NCI-H1436 (cell line): ENCODE results near the gene ARID3B.
"Not testable (repeated sequence)": the region's sequence is repeated elsewhere in the genome, so short reads cannot be mapped to it uniquely, and the experiment has no call there.

ENCODE experiments used
- DNase-seq: peaks from one replicate; lab custom pipeline; 2025; lab: John Stamatoyannopoulos, UW

The ARID3B gene

GRCh38 chr15:74621546-74621920 is 80.5 kb downstream of the ARID3B start:
- no peak for DNase-seq

DNA sequence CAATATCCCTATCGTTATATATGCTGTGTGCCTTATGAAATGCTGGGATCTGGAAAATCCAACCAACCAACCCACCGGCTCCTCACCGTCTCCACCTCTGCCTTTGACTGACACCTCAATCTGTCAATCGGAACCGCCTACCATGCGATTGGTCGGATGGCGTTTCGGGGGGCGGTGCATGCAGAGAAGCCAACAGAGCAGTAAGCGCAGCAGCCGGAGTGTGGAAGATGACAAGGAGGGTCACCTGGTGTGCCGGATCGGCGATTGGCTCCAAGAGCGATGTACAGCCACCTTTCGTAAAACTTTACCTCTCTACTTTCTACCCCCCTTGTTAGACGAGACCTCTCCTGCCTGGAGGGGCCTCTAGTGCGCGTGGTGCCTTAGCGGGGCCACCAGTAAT is 80.9 kb downstream of the ARID3B start:
- no peak for DNase-seq

GRCh38 chr15:74622758-74623157 is 81.7 kb downstream of the ARID3B start:
- DNase-seq, result no peak

DNA sequence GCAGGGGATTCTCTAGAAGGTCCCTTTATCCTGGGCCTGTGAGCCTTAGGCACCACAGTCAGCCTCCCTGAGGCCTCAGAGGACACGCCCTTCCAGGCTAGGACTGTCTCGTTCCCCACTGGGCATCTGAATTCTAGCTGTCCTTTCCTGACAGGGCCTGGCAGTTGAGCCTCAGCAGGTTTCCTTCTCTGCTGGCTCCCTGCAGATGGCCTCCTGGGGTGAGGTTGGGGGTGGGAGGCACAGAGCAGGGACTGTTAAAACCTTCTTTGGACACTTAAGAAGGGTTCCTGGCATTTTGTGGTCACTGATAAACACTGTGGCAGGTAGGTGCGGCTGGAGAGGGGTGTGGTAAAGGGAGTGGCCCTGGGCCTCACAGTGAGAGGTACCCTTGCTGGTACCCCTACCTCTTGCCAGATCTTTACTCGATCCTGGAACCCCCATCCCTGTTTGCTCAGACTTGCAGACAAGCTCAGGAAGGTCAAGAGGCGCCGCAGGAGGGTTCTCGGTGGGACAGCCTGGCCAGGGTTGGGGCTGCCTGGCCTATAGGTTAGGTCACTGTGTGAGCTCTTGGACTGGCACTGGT is 83.1 kb downstream of the ARID3B start:
- DNase-seq, result no peak

DNA sequence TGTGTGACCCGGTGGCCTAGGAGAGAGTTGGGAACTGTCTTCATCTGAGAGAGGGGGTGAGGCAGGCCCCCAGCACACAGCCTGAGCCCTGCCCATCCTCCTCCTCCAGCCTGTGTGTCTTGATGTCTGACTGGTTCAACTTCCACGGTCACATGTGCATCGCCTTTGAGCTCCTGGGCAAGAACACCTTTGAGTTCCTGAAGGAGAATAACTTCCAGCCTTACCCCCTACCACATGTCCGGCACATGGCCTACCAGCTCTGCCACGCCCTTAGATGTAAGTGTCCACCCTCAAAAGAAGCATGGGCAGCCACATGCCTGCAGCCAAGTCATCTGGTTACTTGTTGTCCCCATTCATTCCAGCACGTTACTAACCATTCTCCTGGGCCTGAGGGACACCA is 84.7 kb downstream of the ARID3B start:
- DNase-seq, result no peak

GRCh38 chr15:74626336-74626735 is 85.3 kb downstream of the ARID3B start:
- no peak for DNase-seq

DNA sequence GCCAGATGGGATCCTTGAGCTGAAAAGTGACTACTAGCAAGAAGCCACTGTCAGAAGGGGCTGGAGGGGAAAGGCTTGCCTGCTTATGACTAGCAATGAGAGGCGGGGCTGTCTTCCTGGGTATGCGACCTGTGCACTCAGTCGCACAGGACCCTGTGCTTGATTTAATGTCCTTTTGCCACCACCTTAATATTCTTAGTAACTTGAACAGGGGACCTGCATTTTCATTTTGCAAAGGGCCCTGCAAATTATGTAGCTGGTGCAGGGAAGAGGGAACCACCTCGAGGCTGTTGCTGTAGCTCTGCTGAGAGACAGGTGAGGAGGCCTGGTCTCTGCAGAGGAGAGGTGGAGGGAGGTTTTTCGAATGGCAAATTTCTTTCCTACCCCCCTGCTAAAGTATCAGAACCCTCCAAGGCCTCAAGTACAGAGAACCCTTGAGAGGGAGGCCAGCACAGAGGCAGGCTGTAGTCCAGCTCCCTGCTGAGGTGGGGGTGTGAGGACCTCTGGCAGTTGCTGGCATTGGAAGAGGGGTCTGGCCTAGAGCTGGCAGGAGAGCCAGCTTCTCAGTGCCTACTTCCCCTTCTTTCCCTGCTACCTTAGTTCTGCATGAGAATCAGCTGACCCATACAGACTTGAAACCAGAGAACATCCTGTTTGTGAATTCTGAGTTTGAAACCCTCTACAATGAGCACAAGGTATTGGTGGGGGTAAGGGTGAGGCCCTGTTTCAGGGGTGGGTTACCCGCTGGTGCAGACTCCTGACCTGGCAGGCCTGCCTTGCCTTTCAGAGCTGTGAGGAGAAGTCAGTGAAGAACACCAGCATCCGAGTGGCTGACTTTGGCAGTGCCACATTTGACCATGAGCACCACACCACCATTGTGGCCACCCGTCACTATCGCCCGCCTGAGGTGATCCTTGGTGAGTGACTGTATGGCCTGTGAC is 86.0 kb downstream of the ARID3B start:
- DNase-seq, result no peak

DNA sequence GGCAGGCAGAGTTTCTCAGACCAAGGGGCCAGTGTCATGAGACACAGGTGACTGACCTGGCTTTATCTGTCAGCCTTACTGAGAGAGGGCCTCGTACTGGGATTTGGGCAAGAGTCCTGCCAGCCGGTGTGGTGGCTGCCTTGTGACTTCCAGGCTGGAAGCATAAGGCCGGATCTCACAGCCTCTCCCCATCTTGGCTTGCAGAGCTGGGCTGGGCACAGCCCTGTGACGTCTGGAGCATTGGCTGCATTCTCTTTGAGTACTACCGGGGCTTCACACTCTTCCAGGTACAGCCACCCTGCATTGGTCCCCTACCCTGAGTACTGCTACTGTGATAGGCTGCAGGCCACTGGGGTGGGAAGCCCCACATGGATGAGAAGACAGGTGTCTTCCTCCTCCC is 86.7 kb downstream of the ARID3B start:
- no peak for DNase-seq

DNA sequence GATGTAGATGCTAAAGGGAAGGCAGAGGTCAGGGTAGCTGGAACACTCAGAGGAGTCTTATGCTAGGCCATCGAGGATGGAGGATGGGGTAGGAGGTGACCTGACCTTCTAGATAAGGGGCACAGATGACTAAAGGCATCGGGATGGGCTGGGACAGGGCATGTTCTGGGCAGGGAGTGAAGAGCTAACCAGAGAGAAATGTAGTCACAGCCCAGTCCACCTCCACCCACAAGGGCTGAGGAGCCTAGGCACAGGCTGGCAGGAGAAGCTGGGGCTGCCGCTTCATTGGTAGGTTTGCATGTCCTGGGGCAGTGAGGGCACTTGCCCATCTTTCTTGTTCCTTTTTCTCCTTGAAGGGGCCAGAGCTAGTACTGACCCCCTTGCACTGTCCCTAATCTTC is 87.2 kb downstream of the ARID3B start:
- no peak for DNase-seq

DNA sequence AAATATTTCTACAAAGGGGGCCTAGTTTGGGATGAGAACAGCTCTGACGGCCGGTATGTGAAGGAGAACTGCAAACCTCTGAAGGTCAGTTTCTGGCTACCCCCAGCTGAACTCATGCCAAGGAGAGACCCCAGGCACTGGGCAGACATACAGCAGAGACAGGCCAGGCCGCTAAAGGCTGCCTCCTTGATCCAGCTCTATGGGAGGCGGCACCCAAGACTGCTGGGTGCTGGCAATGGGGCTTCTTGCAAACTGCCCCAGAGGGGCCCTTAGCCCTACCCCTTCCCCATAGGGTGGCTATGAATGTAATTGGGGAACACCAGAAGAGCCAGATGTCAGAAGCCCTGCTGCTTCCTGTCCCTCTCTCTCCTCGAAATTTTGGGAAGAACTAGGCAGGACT is 87.9 kb downstream of the ARID3B start:
- DNase-seq, result no peak

GRCh38 chr15:74629696-74630095 is 88.7 kb downstream of the ARID3B start:
- DNase-seq, result not testable (repeated sequence)

GRCh38 chr15:74630284-74631086 is 89.5 kb downstream of the ARID3B start:
- no peak for DNase-seq

DNA sequence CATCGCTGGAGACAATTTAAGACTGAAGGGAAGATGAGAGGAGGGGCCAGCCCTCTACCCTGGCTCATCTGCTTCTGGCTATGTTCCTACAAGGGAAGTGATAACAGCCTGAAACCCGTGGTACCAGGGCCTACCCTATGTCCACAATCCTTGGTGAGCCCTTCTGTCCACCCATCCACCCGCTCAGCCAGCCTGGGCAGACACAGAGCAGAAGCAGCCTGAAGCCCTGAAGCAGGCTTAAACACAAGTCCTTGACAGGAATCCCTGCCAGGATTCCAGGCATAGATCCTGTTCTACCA is 90.0 kb downstream of the ARID3B start:
- no peak for DNase-seq

GRCh38 chr15:74631408-74631807 is 90.4 kb downstream of the ARID3B start:
- DNase-seq, result no peak

DNA sequence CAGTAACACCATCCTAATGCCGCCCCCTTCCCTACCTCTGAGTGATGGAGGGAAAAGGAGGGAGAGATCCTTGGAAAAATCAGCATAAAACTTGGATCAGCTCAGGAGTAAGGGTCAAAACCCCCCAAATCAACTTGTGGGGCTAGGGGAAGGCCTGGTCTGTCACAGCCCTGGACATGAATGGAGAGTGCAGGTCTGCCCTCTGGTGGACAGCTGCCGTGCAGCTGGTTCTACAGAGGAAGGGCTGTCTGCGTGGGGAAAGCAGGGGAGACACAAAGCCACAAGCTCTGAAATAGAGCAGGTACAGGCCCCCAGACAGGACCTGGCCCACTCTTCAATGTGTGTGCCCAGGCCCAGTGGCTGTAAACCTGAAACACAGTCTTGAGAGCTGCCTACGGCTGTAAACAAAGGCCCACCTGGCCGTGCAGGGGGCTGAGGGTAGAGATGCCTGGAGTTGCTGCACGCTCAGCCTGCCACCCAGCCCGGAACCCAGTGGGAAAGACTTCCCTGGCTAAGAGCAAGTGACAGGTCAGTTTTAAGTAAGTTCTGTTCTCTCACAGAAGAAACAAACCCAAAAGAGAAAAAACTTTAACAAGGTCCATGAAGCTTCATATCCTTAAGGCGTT is 91.0 kb downstream of the ARID3B start:
- DNase-seq, result no peak

- DNase-seq, result no peak
Observed at GRCh38 chr15:74632601-74633000, 91.6 kb downstream of the ARID3B start.

GRCh38 chr15:74633781-74634180 is 92.8 kb downstream of the ARID3B start:
- no peak for DNase-seq

DNA sequence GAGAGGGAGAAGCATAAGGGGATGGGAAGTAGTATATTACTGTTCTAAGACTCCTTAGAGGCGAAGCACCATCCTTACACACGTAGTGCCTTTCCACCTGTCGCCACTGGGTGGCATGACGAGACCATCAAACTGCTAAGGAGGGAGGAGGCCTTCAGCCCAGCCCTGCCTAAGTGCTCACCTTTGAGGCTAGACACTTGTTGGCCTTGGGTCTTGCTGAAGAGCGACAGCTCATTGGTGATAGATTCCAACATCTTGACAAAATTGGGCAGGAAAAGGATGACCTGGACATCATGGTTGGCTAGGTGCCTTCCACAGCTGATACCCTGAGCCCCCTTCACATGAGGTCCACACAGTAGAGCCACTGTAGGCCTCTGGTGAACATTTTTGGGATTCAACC is 94.2 kb downstream of the ARID3B start:
- peak; percentile 53 for DNase-seq

- DNase-seq, result no peak
Observed at GRCh38 chr15:74636984-74637383, 96.0 kb downstream of the ARID3B start.

DNA sequence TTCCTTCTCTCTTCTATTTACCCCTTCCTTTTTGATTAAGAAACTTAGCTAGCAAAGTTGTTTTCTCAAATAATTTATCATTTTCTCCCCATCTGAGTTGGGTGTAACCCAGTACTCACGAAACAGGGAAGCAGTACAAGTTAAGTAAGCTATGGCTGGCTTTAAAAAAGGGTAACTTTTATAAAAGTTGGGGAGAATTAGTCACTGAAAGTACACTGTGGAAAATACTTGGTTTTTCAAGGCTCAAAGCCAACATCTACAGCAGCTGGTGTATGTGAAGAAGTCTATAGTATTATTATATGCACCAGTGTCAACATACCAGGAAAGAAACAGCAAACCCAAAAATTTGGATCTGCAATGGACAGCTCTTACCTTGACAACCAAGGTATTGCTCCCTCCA is 100.1 kb downstream of the ARID3B start:
- no peak for DNase-seq

DNA sequence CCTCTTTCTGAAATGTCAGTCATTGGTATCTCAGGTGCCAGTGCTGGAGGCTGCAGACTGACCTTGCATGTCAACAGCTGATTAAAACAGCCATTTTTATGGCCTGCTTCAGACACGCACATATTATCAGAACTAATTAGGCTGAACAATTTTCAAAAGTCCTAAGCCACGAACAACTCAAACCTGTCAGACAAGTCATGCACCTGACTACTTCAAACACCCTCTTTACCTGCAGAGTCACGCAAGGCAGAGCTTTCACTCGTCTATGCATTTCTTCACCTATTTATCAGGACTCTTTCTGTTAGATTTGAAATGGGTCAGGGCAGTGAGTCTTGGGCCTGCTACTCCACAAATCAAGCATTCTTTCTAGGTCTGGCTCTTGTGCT is 101.3 kb downstream of the ARID3B start:
- no peak for DNase-seq
